ENCODE measurements around the gene AHCYL2. TPM values are rescaled to one million over a fixed set of nuclear protein-coding genes. Genes with fewer than 3 reads are reported as not detected.

Gene AHCYL2
- polyA plus RNA-seq, 3 donors = 10.7 to 14.6 (median 12.1) TPM

- peaks cover 0 to under 1% of the 10 kb centered on the region in 2 donors for H3K9me3 ChIP-seq (replicated peaks in 1 of 2; ENCODE audit: control insufficient read depth in 1 of 2, insufficient read depth in 1 of 2, low read length in 2 of 2)
- no peak overlapping the region for H3K4me3 ChIP-seq (replicated peaks in 1 of 3; ENCODE audit: low read depth in 2 of 3, low read length in 3 of 3)
- H3K9me3 Mint-ChIP-seq = peaks cover 0 to 4% (median 2%) of the 10 kb centered on the region in 7 donors
- peaks cover 0 to 2% of the 10 kb centered on the region in 2 donors for H3K27me3 ChIP-seq (ENCODE audit: control insufficient read depth in 2 of 2, insufficient read depth in 2 of 2, low read length in 2 of 2)
- no peak for DNase-seq
- no peaks in the 10 kb centered on the region for H3K4me1 Mint-ChIP-seq
- TF ChIP-seq CTCF (IDR thresholded peaks at IDR 0.05) = no peak
- WGBS (ENCODE audit: insufficient coverage) = 100% methylated on average over 3 of the region's 4 CpGs
- H3K36me3 Mint-ChIP-seq = peaks cover 11% of the 10 kb centered on the region in 2 donors
- intact Hi-C loops (cut with micrococcal nuclease) = no loop called here
- H3K27ac ChIP-seq (ENCODE audit: low read depth in 1 of 2, low read length in 2 of 2) = no peak overlapping the region
- H3K27ac Mint-ChIP-seq = no peak overlapping the region
- no peak overlapping the region for H2AFZ ChIP-seq (ENCODE audit: insufficient read depth, low read depth, low read length, poor library complexity, severe bottlenecking)
- H3K4me2 ChIP-seq (replicated peaks; ENCODE audit: extremely low read depth, low read length, poor library complexity, severe bottlenecking) = no peak overlapping the region
- H3K9ac ChIP-seq (ENCODE audit: insufficient read depth, low read length, poor library complexity, severe bottlenecking) = no peak overlapping the region
- H3K36me3 ChIP-seq (replicated peaks in 1 of 2; ENCODE audit: control insufficient read depth in 1 of 2, insufficient read depth in 2 of 2, low read length in 2 of 2) = no peaks in the 10 kb centered on the region
- H3K4me1 ChIP-seq (ENCODE audit: control insufficient read depth in 1 of 2, insufficient read depth in 2 of 2, low read length in 2 of 2) = no peaks in the 10 kb centered on the region
- H3K4me3 Mint-ChIP-seq = no peak overlapping the region
- peaks cover 0 to 14% (median 5%) of the 10 kb centered on the region in 3 donors for H3K27me3 Mint-ChIP-seq (ENCODE audit: low read depth in 3 of 3)
- H3K79me2 ChIP-seq (ENCODE audit: insufficient read depth, low read length) = no peaks in the 10 kb centered on the region
- H4K20me1 ChIP-seq (ENCODE audit: insufficient read depth, low read length) = no peaks in the 10 kb centered on the region
Measured at GRCh38 chr7:129454249-129454551, 229.4 kb downstream of the AHCYL2 start.

DNA sequence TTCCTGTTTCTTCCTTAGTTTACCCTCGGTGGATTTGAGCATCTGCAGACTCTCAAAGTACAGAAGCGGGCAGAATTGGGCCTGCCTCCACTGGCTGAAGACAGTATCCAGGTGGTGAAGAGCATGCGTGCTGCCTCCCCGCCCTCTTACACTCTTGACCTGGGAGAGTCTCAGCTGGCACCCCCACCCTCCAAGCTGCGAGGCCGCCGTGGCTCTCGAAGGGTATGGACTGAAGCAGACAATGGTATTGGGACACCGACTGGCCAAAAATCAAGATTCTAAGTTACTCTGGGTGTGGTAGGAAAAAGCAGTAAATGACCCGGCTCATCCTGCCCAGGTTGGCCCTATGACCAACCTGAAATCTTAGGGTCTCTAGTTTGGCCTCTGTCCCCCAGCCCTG lies 231.6 kb downstream of the AHCYL2 start:
- peaks cover 0 to 15% of the 10 kb centered on the region in 2 donors for H3K27me3 ChIP-seq (ENCODE audit: control insufficient read depth in 2 of 2, insufficient read depth in 2 of 2, low read length in 2 of 2)
- no peak overlapping the region for H3K9ac ChIP-seq (ENCODE audit: insufficient read depth, low read length, poor library complexity, severe bottlenecking)
- no peak overlapping the region for H2AFZ ChIP-seq (ENCODE audit: insufficient read depth, low read depth, low read length, poor library complexity, severe bottlenecking)
- peaks cover 0 to 1% (median 0%) of the 10 kb centered on the region in 7 donors for H3K9me3 Mint-ChIP-seq
- H3K4me1 Mint-ChIP-seq = no peaks in the 10 kb centered on the region
- no peaks in the 10 kb centered on the region for H4K20me1 ChIP-seq (ENCODE audit: insufficient read depth, low read length)
- H3K27ac Mint-ChIP-seq = peak overlapping the region in 1 of 7 donors; percentile 41
- DNase-seq = no peak
- no peaks in the 10 kb centered on the region for H3K9me3 ChIP-seq (replicated peaks in 1 of 2; ENCODE audit: control insufficient read depth in 1 of 2, insufficient read depth in 1 of 2, low read length in 2 of 2)
- H3K4me3 ChIP-seq (replicated peaks in 1 of 3; ENCODE audit: low read depth in 2 of 3, low read length in 3 of 3) = no peak overlapping the region
- no peaks in the 10 kb centered on the region for H3K36me3 ChIP-seq (replicated peaks in 1 of 2; ENCODE audit: control insufficient read depth in 1 of 2, insufficient read depth in 2 of 2, low read length in 2 of 2)
- no peak overlapping the region for H3K4me3 Mint-ChIP-seq
- H3K79me2 ChIP-seq (ENCODE audit: insufficient read depth, low read length) = no peaks in the 10 kb centered on the region
- no peaks in the 10 kb centered on the region for H3K4me1 ChIP-seq (ENCODE audit: control insufficient read depth in 1 of 2, insufficient read depth in 2 of 2, low read length in 2 of 2)
- H3K27ac ChIP-seq (ENCODE audit: low read depth in 1 of 2, low read length in 2 of 2) = no peak overlapping the region
- H3K4me2 ChIP-seq (replicated peaks; ENCODE audit: extremely low read depth, low read length, poor library complexity, severe bottlenecking) = no peak overlapping the region
- TF ChIP-seq CTCF (IDR thresholded peaks at IDR 0.05) = no peak
- H3K36me3 Mint-ChIP-seq = peaks cover 9 to 10% of the 10 kb centered on the region in 2 donors
- peaks cover 0 to 14% (median 5%) of the 10 kb centered on the region in 3 donors for H3K27me3 Mint-ChIP-seq (ENCODE audit: low read depth in 3 of 3)
- intact Hi-C loops (cut with micrococcal nuclease) = no loop called here
- 96% methylated on average over 5 of the region's 10 CpGs for WGBS (ENCODE audit: insufficient coverage)
